Limb (tissue), 2 donors: ENCODE results near the gene SMAD7.

Experiments used
- DNase-seq, 2 donors: peaks; one replicate each; pipeline ENCODE4 v3.0.0-alpha.2; 2016; ENCODE audit errors: extremely low spot score in 2 of 2

The SMAD7 gene

GRCh38 chr18:48917579-48918517, 32.9 kb downstream of the SMAD7 start:
- no peak for DNase-seq

GRCh38 chr18:48915626-48916425, 34.9 kb downstream of the SMAD7 start:
- no peak for DNase-seq

GRCh38 chr18:48914581-48915251, 36.0 kb downstream of the SMAD7 start:
- DNase-seq: no peak

GRCh38 chr18:48913775-48914174, 37.0 kb downstream of the SMAD7 start:
- DNase-seq: no peak

- no peak for DNase-seq
These were observed 37.6 kb downstream of the SMAD7 start for GRCh38 chr18:48913201-48913600.

GRCh38 chr18:48910972-48911545, 39.7 kb downstream of the SMAD7 start:
- DNase-seq: no peak

DNA sequence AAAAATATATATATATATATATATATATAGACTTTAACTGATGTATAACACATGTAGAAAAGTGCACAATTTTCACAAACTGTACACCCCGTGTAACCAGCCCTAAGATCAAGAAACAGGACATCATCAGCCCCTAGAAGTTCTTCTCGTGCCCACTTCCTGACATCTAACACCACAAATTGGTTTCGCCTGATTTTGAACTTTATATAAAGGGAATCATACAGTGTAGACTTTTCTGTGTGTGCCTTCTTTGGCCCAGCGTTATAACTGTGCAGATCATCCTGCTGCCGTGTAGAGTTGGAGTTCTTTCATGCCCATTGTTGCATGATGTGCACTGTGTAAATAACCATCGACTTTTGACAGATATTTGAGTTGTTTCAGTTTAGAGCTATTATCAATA, 41.0 kb downstream of the SMAD7 start:
- no peak for DNase-seq

- no peak for DNase-seq
These were observed 41.8 kb downstream of the SMAD7 start for GRCh38 chr18:48908916-48909315.

- DNase-seq: no peak
These were observed 45.3 kb downstream of the SMAD7 start for GRCh38 chr18:48905513-48905912.

- DNase-seq: no peak
These were observed 45.8 kb downstream of the SMAD7 start for GRCh38 chr18:48904847-48905394.

DNA sequence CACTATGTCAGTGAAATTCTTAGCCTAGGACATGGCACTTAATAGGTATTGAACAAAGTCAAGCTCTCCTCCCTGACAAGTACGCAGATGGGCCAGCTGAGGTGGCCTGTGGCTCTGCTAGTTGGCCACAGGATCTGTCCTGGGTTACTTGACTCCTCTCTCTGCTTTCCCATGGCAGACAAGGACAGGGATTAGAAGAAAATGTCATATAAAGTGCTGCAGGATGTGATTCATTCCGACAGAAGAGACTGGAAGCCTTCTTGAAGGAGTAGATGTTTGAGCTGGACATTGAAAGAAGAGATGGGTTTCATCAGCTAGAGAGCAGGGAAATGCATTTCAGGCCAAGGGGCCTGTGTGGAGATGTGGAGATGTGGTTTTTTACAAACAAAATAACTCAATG, 46.7 kb downstream of the SMAD7 start:
- DNase-seq: no peak

- no peak for DNase-seq
These were observed 47.7 kb downstream of the SMAD7 start for GRCh38 chr18:48902856-48903601.

DNA sequence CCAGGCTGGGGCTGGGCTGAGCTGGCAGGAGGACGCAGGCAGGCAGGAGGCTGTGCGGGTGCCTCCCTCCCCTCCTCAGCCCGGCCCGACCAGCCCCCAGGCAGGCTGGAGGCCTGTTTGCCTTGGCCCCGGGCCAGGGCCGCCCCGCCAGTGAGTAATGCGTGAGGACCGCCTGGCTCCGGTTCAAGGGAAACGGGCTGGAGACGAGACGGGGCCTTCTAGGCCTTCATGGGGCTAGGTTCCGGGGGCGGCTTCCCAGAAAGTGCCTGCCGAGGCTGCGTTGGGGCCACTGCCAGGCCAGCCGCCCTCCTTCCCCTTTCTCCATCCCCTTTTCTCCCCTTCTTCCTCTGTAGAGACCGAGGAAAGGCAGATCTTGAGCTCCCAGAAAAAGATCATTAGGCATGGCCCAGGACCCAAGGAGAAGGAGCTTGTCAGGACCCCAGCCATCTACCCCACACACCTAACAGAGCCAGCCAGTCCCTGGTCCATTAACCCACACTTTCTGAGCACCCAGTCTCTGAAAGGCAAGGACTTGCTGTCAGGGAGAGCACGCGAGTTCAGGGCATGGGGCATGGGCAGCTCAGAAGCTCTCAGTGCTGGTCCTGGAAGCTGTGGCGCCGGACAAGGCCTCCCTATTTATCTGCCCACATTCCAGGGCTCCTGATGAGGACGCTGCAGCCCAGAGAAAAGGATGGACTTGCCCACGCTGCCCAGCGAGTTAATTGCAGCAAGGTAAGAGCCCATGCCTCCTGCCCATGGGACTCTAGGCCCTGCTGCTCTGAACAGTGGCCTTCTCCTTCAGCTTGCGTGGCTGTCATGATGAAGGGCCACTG, 48.5 kb downstream of the SMAD7 start:
- DNase-seq: peak; percentile 84 to 94

- no peak for DNase-seq
These were observed 49.4 kb downstream of the SMAD7 start for GRCh38 chr18:48901145-48902022.

DNA sequence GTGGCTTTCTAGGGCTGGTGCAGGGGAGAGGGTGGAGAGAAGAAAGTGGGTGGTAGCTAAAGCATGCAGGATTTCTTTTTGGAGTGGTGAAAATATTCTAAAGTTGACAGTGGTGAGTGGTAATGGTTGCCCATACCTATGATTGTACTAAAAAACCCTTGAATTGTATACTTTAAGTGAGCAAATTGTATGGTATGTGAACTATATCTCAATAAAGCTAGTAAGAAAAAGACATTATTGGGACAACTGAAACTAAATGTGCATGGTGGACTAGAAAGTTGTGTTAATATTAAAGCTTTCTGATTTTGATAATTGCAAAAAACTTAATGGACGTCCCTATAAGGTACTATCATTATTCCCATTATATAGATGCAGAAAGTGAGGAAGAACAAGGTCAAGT, 50.3 kb downstream of the SMAD7 start:
- DNase-seq: no peak

- no peak for DNase-seq
These were observed 51.1 kb downstream of the SMAD7 start for GRCh38 chr18:48899558-48900174.

DNA sequence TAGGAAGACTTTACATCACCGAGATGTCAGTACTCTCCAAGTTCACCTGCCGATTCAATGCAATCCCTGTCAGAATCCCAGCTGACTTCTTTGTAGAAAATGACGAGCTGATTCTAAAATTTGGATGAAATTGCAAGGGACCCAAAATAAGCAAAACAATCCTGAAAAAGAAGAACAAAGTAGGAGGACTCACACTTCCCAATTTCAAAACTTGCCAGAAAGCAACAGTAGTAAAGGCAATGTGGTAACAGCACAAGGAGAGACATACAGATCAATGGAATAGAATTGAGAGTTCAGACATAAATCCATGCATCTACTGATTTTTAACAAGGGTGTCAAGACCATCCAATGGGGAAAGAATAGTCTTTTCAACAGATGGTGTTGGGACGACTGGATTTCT, 52.2 kb downstream of the SMAD7 start:
- no peak for DNase-seq

DNA sequence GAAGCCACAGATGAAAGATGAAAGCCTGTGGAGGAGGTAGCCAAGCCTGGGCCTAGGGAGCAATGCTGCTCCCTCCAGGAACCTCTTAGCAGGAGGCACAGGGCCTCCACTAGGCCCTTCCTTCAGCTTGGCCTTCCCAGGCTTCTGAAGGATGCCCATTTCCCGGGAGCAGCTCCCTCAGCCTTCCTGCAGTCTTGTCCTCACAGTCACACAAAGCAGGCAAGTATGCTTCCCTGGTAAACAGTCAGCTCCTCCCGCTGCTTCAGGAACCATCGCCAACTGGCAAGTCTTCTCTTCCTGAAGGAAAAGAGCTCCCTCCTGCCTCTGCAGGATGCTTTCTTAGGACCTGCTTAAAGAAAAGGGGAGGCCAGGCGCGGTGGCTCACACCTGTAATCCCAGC, 53.2 kb downstream of the SMAD7 start:
- no peak for DNase-seq
